HCT116 (cell line): ENCODE results near the gene MTERF4. TPM values are rescaled to one million over a fixed set of nuclear protein-coding genes. Genes with fewer than 3 reads are reported as not detected.

ENCODE experiments used
- ATAC-seq: fragments of 200-7000 bp; cut with Tn5 transposase; 2 replicates; pipeline ENCODE4 v1.9.1; 2020; ENCODE audit warnings: mild to moderate bottlenecking, moderate library complexity
- BruUV-seq: library from RNA; stranded (reverse); fragments of 400-500 nt; replicated peaks from 2 replicates; lab custom pipeline; 2021; lab: Mats Ljungman, UMichigan
- CTCF ChIA-PET: fragments of 300-600 bp; sonication (Branson Sonifier 250); formaldehyde crosslinking; loops from one replicate; lab custom pipeline; 2021; ENCODE audit warnings: antibody characterized with exemption; lab: Charles Lee
- POLR2A ChIA-PET: fragments of 300-600, 350-600 bp; sonication (Branson Sonifier 250); formaldehyde crosslinking; loops from one replicate; lab custom pipeline; 2021; ENCODE audit warnings: antibody characterized with exemption; lab: Charles Lee
- RAD21 ChIA-PET, 2 experiments: fragments of 300-600 bp; sonication (Branson Sonifier 250); formaldehyde crosslinking; loops; one replicate each; lab custom pipeline; 2023; ENCODE audit warnings: low total read pairs in 2 of 2; ENCODE audit not compliant: uncharacterized antibody in 2 of 2, unreplicated experiment in 2 of 2, low non-redundant PET in 1 of 2; lab: Charles Lee
- DNase-seq: peaks from one replicate; pipeline ENCODE4 v3.0.0-alpha.2; 2010; ENCODE audit warnings: low read depth, low spot score
- H2AFZ ChIP-seq: fragments of 200-600 bp; shearing (Covaris generic), sonication (generic); 2 replicates; pipeline ENCODE4 v1.6.1; 2017; ENCODE audit warnings: low read depth, mixed run types, mixed read lengths, antibody characterized with exemption, low read length; ENCODE audit not compliant: poor library complexity, severe bottlenecking
- H3K27ac ChIP-seq: 2 replicates; pipeline ENCODE4 v1.5.1; 2012; ENCODE audit warnings: low read depth, low read length
- H3K27me3 ChIP-seq: fragments of 200-600 bp; sonication (generic); 2 replicates; pipeline ENCODE4 v1.6.1; 2016; ENCODE audit warnings: mixed run types, low read length, mixed read lengths; ENCODE audit not compliant: insufficient read depth
- H3K36me3 ChIP-seq, 2 experiments: fragments of 200-500 bp in 1 of 2; fragments of 200-600 bp in 1 of 2; sonication (Bioruptor generic) in 1 of 2; sonication (generic) in 1 of 2; 2 replicates each; pipeline versions ENCODE4 v1.5.1 to v1.6.1; 2014 to 2016; ENCODE audit warnings: low read length in 2 of 2, inconsistent platforms in 1 of 2, mixed read lengths in 1 of 2, mixed run types in 1 of 2; ENCODE audit not compliant: insufficient read depth in 2 of 2, control insufficient read depth in 1 of 2
- H3K4me1 ChIP-seq, 2 experiments: fragments of 200-600 bp in 1 of 2; sonication (generic) in 1 of 2; 2 replicates each; pipeline versions ENCODE4 v1.5.1 to v1.6.1; 2012 to 2017; ENCODE audit warnings: low read length in 2 of 2, inconsistent platforms in 1 of 2, mild to moderate bottlenecking in 1 of 2, mixed read lengths in 1 of 2, mixed run types in 1 of 2, moderate library complexity in 1 of 2; ENCODE audit not compliant: insufficient read depth in 2 of 2, control insufficient read depth in 1 of 2
- H3K4me2 ChIP-seq: fragments of 200-600 bp; sonication (generic); 2 replicates; pipeline ENCODE4 v1.6.1; 2017; ENCODE audit warnings: mixed run types, low read length, mixed read lengths
- H3K4me3 ChIP-seq, 2 experiments: fragments of 200-600 bp in 1 of 2; sonication (generic) in 1 of 2; replicated peaks in 1 of 2; 2 replicates each; pipeline ENCODE4 v1.5.1; 2011 to 2016; ENCODE audit warnings: low read length in 2 of 2, control low read depth in 1 of 2, low read depth in 1 of 2, mild to moderate bottlenecking in 1 of 2, mixed read lengths in 1 of 2, mixed run types in 1 of 2
- H3K79me2 ChIP-seq: fragments of 200-600 bp; sonication (generic); 2 replicates; pipeline ENCODE4 v1.6.1; 2017; ENCODE audit warnings: mild to moderate bottlenecking, mixed run types, low read length, moderate library complexity, mixed read lengths; ENCODE audit not compliant: insufficient read depth
- H3K9ac ChIP-seq: fragments of 200-600 bp; sonication (generic); 2 replicates; pipeline ENCODE4 v1.6.1; 2016; ENCODE audit warnings: low read length, mixed read lengths
- H3K9me2 ChIP-seq: fragments of 200-600 bp; sonication (generic), shearing (Covaris generic); 2 replicates; pipeline ENCODE4 v1.6.1; 2017; ENCODE audit warnings: mixed run types, mild to moderate bottlenecking, moderate library complexity; ENCODE audit not compliant: insufficient read depth
- H3K9me3 ChIP-seq, 2 experiments: fragments of 200-500 bp in 1 of 2; fragments of 200-600 bp in 1 of 2; sonication (Bioruptor generic) in 1 of 2; sonication (generic) in 1 of 2; 2 replicates each; pipeline ENCODE4 v1.6.1; 2014 to 2017; ENCODE audit warnings: low read length in 2 of 2, mixed read lengths in 2 of 2, inconsistent platforms in 1 of 2, low read depth in 1 of 2, mild to moderate bottlenecking in 1 of 2, mixed run types in 1 of 2, moderate library complexity in 1 of 2; ENCODE audit not compliant: control insufficient read depth in 1 of 2, insufficient read depth in 1 of 2
- H4K20me1 ChIP-seq: fragments of 200-600 bp; sonication (generic), shearing (Covaris generic); 2 replicates; pipeline ENCODE4 v1.6.1; 2017; ENCODE audit warnings: mixed run types, mild to moderate bottlenecking, moderate library complexity; ENCODE audit not compliant: insufficient read depth
- CBX3 ChIP-seq: IDR thresholded peaks from 2 replicates; pipeline ENCODE4 v1.6.1; 2012; ENCODE audit warnings: low read depth
- CEBPB ChIP-seq: IDR thresholded peaks from 2 replicates; pipeline ENCODE4 v1.6.1; 2012; ENCODE audit warnings: low read depth
- CTCF ChIP-seq, 3 experiments: fragments of 200-600 bp in 1 of 3; sonication (generic) in 1 of 3; IDR thresholded peaks in 2 of 3; conservative IDR thresholded peaks in 1 of 3; 2 replicates each; pipeline ENCODE4 v1.5.1; 2012 to 2017; ENCODE audit warnings: low read depth in 2 of 3, low read length in 2 of 3, antibody characterized with exemption in 1 of 3, borderline replicate concordance in 1 of 3, control low read depth in 1 of 3, mild to moderate bottlenecking in 1 of 3, mixed read lengths in 1 of 3, mixed run types in 1 of 3, moderate library complexity in 1 of 3; ENCODE audit not compliant: insufficient read depth in 1 of 3
- EGR1 ChIP-seq: IDR thresholded peaks from 2 replicates; pipeline ENCODE4 v1.6.1; 2012; ENCODE audit warnings: low read depth
- ELF1 ChIP-seq: IDR thresholded peaks from 2 replicates; pipeline ENCODE4 v1.6.1; 2012; ENCODE audit warnings: low read depth, borderline replicate concordance
- FOSL1 ChIP-seq: IDR thresholded peaks from 2 replicates; pipeline ENCODE4 v1.6.1; 2012; ENCODE audit warnings: low read depth
- REST ChIP-seq: IDR thresholded peaks from 2 replicates; pipeline ENCODE4 v1.6.1; 2012; ENCODE audit warnings: low read depth
- SP1 ChIP-seq: IDR thresholded peaks from 2 replicates; pipeline ENCODE4 v1.6.1; 2012; ENCODE audit warnings: low read depth
- ZBTB33 ChIP-seq: IDR thresholded peaks from 2 replicates; pipeline ENCODE4 v1.6.1; 2011; ENCODE audit warnings: mild to moderate bottlenecking, low read length, moderate library complexity; ENCODE audit not compliant: insufficient replicate concordance; ENCODE audit errors: extremely low read depth
- intact Hi-C: fragments of 100-400 bp; cut with micrococcal nuclease; formaldehyde crosslinking; loops from 2 replicates; pipeline ENCODE4 v1.10.0; 2022
- total RNA-seq: library from RNA; stranded (reverse); gene quantifications from one replicate; pipeline ENCODE4 v1.2.1, GENCODE V29; 2021; ENCODE audit not compliant: unreplicated experiment

MTERF4 gene
- total RNA-seq, 1 experiment from 2014 or later: 25.5 TPM

- Histone ChIP-seq H3K4me1 (no peaks in the 10 kb centered on the region), H3K4me2 (no peak overlapping the region), H3K27me3 (no peaks in the 10 kb centered on the region), H3K27ac (no peak overlapping the region), H4K20me1 (no peaks in the 10 kb centered on the region), H3K9me2 (no peaks in the 10 kb centered on the region), H3K79me2 (no peaks in the 10 kb centered on the region), H2AFZ (no peak overlapping the region), H3K36me3 (peaks cover 14 to 25% of the 10 kb centered on the region in 2 experiments), H3K4me3 (no peak overlapping the region), H3K9me3 (no peaks in the 10 kb centered on the region), H3K9ac (no peak overlapping the region)
- RAD21 ChIA-PET: no interaction called here
- BruUV-seq: no TSS peak
- CTCF ChIA-PET: no interaction called here
- intact Hi-C loops: no loop called here
- POLR2A ChIA-PET: no interaction called here
- TF ChIP-seq CTCF (IDR thresholded peaks at IDR 0.05 in 2 of 3, conservative IDR thresholded peaks at IDR 0.05 in 1 of 3; ENCODE audit: borderline replicate concordance in 1 of 3, insufficient read depth in 1 of 3, low read depth in 2 of 3, low read length in 2 of 3): no peak
- TF ChIP-seq ELF1: no peak
- TF ChIP-seq CEBPB: no peak
- no peak for TF ChIP-seq SP1
- no peak for TF ChIP-seq CBX3
- no peak for TF ChIP-seq REST
- TF ChIP-seq ZBTB33: no peak
- TF ChIP-seq EGR1: no peak
- TF ChIP-seq FOSL1: no peak
- DNase-seq (no peak), ATAC-seq (no peak)
These were observed 13.7 kb downstream of the MTERF4 start for GRCh38 chr2:241088376-241088775.
